Limb (tissue), 2 donors: Measurements from ENCODE around the gene IFT57.

Source experiments
- DNase-seq, 2 donors: peaks; one replicate each; pipeline ENCODE4 v3.0.0-alpha.2; 2016; ENCODE audit errors: extremely low spot score in 2 of 2

Gene IFT57

GRCh38 chr3:108125550-108126071 is 96.6 kb downstream of the IFT57 start:
- no peak for DNase-seq

DNA sequence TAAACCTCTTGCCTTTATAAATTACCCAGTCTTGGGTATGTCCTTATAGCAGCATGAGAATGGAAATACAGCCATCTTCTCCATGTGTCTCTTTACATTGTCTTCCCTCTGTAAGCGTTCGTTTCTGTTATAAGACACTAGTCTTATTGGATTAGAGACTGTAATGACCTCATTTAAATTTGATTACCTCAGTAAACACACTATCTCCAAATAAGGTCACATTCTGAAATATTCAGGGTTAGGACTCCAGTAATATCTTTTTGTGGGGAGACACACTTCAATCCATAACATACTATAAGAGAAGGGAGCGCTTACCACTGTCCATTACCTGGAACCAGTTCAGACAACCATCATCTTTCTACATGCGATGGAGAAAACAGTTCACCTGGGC is 97.1 kb downstream of the IFT57 start:
- DNase-seq, result no peak

DNA sequence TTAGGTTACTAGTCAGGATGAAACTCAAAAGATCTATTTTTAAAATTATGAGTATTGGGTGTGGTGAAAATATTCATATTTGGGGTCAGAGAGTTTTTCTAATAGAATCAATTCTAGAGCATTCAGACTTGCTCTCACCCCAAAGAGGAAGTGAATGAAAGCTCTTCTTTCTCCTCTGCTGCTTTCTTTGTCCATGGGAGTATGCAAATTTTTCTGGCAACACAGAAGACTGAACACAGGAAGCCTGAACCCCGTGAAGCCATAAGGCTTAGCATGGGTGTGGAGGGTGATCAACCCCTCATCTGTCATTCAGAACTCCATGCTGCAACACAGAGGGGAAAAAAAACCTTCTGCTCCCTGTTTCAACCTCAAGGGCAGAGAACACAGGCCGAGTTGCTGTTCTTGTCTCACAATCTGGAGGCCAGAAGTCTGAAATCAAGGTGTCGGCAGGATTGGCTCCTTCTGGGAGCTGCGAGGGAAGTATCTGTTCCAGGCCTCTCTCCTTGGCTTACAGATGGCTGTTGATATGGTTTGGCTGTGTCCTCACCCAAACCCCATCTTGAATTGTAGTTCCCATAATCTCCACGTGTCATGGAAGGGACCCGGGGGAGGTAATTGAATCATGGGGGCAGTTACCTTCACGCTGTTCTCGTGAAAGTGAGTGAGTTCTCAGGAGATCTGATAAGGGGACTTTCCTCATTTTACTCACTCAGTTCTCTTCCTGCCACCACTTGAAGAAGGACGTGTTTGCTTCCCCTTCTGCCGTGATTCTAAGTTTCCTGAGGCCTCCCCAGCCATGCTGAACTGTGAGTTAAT is 97.7 kb downstream of the IFT57 start:
- no peak for DNase-seq

GRCh38 chr3:108123326-108123725 is 98.9 kb downstream of the IFT57 start:
- DNase-seq, result no peak

DNA sequence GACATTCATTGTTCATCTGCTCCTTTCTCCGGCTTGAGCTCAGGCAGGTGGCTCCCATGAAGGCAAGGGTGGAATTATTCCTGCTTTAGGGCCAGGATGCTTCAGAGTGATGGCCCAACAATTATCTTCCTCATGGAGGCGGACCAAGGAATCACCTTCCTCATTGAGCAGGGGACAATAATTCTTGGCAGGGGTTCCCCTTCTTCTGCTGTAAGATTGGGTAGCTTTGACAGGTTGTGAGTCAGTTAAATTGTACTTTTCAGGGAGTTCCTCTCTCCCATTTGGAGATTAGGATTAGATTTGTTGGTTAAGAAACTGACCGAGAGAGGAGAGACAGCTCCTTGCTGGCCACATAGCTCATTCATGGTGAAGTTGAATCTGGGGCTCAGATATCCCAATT is 99.9 kb downstream of the IFT57 start:
- DNase-seq, result no peak

DNA sequence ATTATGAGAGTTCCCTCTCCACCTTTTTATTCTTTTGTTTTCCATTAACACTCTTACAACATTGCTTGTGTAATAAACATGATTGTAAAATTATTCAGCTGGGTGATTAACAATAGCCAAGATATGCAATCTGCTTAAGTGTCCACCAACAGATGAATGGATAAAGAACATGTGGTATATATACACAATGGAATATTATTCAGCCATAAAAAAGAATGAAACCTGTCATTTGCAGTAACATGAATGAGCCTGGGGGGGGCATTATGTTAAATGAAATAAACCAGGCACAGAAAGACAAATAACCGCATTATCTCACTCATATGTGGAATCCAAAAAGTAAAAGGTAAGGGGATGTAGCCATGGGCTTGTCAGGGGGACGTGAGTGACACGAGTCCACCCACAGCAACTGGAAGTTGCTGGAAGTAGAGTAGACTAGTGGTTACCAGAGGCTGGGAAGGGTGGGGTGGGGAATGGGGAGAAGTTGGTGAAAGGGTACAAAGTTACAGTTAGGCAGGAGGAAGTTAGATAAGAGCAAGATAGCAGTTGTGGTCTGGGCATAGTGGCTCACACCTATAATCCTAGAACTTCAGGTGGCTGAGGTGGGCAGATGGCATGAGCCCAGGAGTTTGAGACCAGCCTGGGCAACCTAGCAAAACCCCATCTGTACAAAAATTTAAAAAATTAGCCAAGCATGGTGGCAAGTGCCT is 102.7 kb downstream of the IFT57 start:
- DNase-seq, result no peak

DNA sequence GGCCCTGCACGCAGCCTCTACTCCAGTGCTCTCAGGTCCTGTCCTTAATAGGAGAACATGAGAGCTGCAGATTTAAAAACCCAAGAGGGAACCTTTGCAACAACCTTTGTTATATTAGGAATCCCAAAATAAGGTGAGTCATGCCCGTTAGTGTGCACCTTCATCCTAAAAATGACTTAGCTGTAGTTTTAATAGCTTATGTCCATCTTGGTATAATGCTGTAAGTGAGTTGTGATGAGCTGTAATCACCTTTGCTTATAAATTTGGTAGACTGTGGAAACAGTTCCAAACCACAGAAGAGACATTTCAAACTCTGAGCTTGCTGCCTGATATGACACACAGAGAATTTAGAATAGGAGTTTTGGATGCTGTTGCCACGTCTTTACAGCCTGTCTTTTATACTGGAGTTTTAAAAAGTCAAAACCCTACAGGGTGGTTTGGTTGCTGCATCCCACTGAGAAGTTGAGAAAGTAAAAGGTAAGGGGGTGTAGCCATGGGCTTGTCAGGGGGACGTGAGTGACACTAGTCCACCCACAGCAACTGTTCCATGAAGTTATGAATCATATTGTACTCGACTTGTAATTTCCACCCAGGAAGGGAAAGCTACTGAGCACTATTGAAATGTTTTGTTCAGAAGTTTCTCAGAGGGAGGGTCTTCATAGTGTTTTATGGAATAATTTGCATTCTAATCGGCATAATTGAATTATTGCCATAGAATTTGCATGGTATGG is 104.0 kb downstream of the IFT57 start:
- no peak for DNase-seq

DNA sequence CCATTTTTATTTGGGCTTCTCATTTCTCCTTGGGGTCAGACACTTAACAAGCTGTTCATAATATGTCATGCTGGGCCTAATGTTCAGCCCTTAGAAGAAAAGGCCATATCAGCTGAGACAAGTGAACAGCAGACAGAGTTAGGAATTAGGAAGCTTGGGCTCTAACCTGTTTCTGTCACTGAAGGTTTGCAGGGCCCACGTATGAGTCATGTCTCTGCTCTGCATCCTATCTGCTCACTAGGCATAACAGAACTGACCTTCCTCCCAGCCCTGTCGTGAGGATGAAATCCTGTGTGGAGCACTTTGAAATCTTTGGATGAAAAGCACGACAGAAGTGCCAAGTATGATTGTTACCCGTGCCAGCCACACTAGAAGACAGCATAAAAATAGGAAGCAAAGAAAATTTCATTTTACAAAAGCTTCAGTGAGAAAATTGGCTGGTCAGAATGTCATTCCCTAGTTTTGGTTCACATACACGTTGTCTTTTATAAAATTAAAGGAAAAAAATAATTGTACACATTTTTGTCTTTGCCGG is 104.9 kb downstream of the IFT57 start:
- DNase-seq, result no peak

- DNase-seq, result no peak
Measured at GRCh38 chr3:108114423-108115065, 107.7 kb downstream of the IFT57 start.

DNA sequence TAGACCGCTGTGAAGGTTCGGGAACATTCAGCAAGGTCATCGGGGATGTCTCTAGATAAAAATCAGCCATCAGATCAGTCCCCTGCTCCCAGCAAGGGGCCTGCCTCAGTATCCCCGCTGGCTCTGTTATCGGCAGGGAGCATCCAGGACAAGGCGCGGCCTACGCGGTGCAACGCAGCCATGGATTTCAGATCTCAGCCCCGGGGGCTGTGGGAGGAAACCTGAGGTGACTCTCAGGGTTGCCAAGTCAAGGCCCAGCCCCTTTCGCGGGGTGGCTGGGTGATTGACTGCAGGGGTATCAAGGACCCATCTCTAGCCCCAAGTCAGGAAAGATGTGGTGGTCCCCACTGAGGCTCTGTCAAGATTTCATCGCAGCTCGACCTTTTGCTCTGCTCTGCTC is 108.2 kb downstream of the IFT57 start:
- no peak for DNase-seq

GRCh38 chr3:108110934-108111333 is 111.3 kb downstream of the IFT57 start:
- no peak for DNase-seq
